Activated CD4-positive, alpha-beta T cell treated with anti-CD3 and anti-CD28 coated beads, Interleukin-2, amount 10 ng/mL, durations not matched to agents 24 days and 14 days (primary cell): ENCODE measurements around the gene SIDT1. TPM values are rescaled to one million over a fixed set of nuclear protein-coding genes. Genes with fewer than 3 reads are reported as not detected.

Experiments
- DNase-seq: peaks from one replicate; pipeline ENCODE4 v3.0.0; 2022
- H3K27ac Mint-ChIP-seq: one replicate; pipeline ENCODE4 v1.8.0; 2022; ENCODE audit warnings: mild to moderate bottlenecking, mixed read lengths
- H3K27me3 Mint-ChIP-seq: one replicate; pipeline ENCODE4 v1.8.0; 2022; ENCODE audit warnings: mixed read lengths
- H3K36me3 Mint-ChIP-seq: one replicate; pipeline ENCODE4 v1.8.0; 2022; ENCODE audit warnings: low read depth, mild to moderate bottlenecking, mixed read lengths
- H3K4me1 Mint-ChIP-seq: one replicate; pipeline ENCODE4 v1.8.0; 2021; ENCODE audit warnings: mixed read lengths
- H3K4me3 Mint-ChIP-seq: one replicate; pipeline ENCODE4 v1.8.0; 2022; ENCODE audit warnings: mild to moderate bottlenecking, moderate library complexity, mixed read lengths
- H3K9me3 Mint-ChIP-seq: one replicate; pipeline ENCODE4 v1.8.0; 2021; ENCODE audit warnings: mixed read lengths
- intact Hi-C: fragments of 100-400 bp; cut with micrococcal nuclease; formaldehyde crosslinking; loops from one replicate; pipeline ENCODE4 v1.15.1; 2023
- total RNA-seq: library from RNA; stranded (reverse); gene quantifications from 2 replicates; pipeline ENCODE4 v1.2.3, GENCODE V29; 2022

Gene SIDT1
- total RNA-seq, 1 donor from 2014 or later = 8.5 TPM

GRCh38 chr3:113556316-113556945 is 24.1 kb downstream of the SIDT1 start:
- DNase-seq = no peak
- Mint-ChIP-seq H3K27ac (no peak overlapping the region), H3K36me3 (peaks cover 5% of the 10 kb centered on the region), H3K9me3 (no peaks in the 10 kb centered on the region), H3K4me1 (peaks cover 2% of the 10 kb centered on the region), H3K27me3 (no peaks in the 10 kb centered on the region), H3K4me3 (no peak overlapping the region)
- intact Hi-C loops = no loop called here

- intact Hi-C loops = no loop called here
- H3K4me1 Mint-ChIP-seq = peaks cover 2% of the 10 kb centered on the region
- H3K27ac Mint-ChIP-seq = no peak overlapping the region
- no peaks in the 10 kb centered on the region for H3K9me3 Mint-ChIP-seq
- peaks cover 5% of the 10 kb centered on the region for H3K36me3 Mint-ChIP-seq
- DNase-seq = no peak
- no peaks in the 10 kb centered on the region for H3K27me3 Mint-ChIP-seq
- no peak overlapping the region for H3K4me3 Mint-ChIP-seq
Observed at GRCh38 chr3:113556946-113557335, 24.6 kb downstream of the SIDT1 start.

DNA sequence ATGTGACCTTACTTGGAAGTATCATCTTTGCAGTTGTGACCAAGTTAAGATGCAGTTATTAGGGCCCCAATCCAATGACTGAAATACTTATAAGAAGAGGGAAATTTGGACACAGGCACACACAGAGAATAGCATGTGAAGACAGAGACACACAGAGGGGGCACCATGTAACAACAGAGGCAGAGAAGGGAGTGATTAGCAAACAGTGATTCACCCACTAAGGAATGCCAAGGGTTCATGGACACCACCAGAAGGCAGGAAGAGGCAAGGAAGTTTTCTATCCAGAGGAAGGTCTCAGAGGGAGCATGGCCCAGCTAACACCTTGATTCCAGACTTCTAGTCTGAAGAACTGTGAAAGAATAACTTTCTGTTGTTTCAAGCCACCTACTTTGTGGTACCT is 25.0 kb downstream of the SIDT1 start:
- H3K27me3 Mint-ChIP-seq = no peaks in the 10 kb centered on the region
- peaks cover 5% of the 10 kb centered on the region for H3K36me3 Mint-ChIP-seq
- peaks cover 2% of the 10 kb centered on the region for H3K4me1 Mint-ChIP-seq
- intact Hi-C loops = no loop called here
- no peak for DNase-seq
- H3K4me3 Mint-ChIP-seq = no peak overlapping the region
- H3K27ac Mint-ChIP-seq = no peak overlapping the region
- no peaks in the 10 kb centered on the region for H3K9me3 Mint-ChIP-seq

DNA sequence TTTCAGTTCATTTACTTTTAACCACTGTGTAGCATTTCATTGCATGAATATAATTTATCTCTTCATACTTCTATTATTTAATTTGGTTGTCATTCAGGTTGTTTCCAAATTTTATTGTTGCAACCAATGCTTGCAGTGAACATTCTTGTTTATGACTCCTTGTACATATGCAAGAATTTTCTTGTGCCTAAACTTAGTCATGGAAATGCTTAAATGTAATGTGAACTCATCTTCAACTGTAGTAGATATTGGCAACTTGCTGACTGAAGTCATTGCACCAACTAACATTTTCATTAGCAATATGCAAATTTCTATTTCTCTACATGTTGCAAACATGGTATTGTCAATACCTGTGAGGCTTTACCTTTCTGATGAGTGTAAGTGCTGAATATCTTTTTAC is 26.7 kb downstream of the SIDT1 start:
- no peaks in the 10 kb centered on the region for H3K27me3 Mint-ChIP-seq
- DNase-seq = no peak
- intact Hi-C loops = no loop called here
- H3K36me3 Mint-ChIP-seq = peaks cover 2% of the 10 kb centered on the region
- no peak overlapping the region for H3K27ac Mint-ChIP-seq
- H3K4me3 Mint-ChIP-seq = no peak overlapping the region
- H3K4me1 Mint-ChIP-seq = peaks cover 2% of the 10 kb centered on the region
- no peaks in the 10 kb centered on the region for H3K9me3 Mint-ChIP-seq

- no peak overlapping the region for H3K27ac Mint-ChIP-seq
- intact Hi-C loops = no loop called here
Observed at GRCh38 chr3:113560271-113560670, 27.9 kb downstream of the SIDT1 start.

GRCh38 chr3:113560831-113561623 is 28.7 kb downstream of the SIDT1 start:
- no peaks in the 10 kb centered on the region for H3K27me3 Mint-ChIP-seq
- H3K36me3 Mint-ChIP-seq = peaks cover 2% of the 10 kb centered on the region
- H3K4me3 Mint-ChIP-seq = no peak overlapping the region
- H3K27ac Mint-ChIP-seq = no peak overlapping the region
- intact Hi-C loops = no loop called here
- no peaks in the 10 kb centered on the region for H3K9me3 Mint-ChIP-seq
- no peak for DNase-seq
- H3K4me1 Mint-ChIP-seq = peaks cover 2% of the 10 kb centered on the region

More at GRCh38 chr3:113560271-113560670, 27.9 kb downstream of the SIDT1 start:
- Mint-ChIP-seq H3K4me3 (no peak overlapping the region), H3K36me3 (peaks cover 2% of the 10 kb centered on the region), H3K4me1 (peaks cover 2% of the 10 kb centered on the region), H3K9me3 (no peaks in the 10 kb centered on the region), H3K27me3 (no peaks in the 10 kb centered on the region)
- no peak for DNase-seq

DNA sequence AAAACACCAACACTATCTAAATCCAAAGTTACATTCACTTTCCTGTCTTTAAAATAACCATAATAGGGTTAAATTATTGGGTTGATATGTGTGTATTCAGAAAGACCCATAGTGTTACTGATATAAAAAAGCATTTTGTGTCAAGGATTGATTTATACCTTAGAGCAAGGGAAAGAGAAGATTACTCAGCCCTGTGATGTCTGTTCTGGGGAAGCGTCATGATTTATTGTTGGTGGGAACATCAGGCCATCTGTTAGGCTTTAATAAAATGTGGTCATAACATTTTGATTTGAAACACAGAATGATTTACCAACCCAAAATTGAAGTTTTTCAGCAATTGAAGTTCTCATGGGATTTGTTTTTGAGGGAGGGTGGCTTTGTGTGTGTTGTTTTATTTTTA is 33.2 kb downstream of the SIDT1 start:
- Mint-ChIP-seq H3K36me3 (no peaks in the 10 kb centered on the region), H3K4me3 (no peak overlapping the region), H3K4me1 (peaks cover 2% of the 10 kb centered on the region), H3K27me3 (no peaks in the 10 kb centered on the region), H3K9me3 (no peaks in the 10 kb centered on the region), H3K27ac (no peak overlapping the region)
- intact Hi-C loops = no loop called here
- no peak for DNase-seq

DNA sequence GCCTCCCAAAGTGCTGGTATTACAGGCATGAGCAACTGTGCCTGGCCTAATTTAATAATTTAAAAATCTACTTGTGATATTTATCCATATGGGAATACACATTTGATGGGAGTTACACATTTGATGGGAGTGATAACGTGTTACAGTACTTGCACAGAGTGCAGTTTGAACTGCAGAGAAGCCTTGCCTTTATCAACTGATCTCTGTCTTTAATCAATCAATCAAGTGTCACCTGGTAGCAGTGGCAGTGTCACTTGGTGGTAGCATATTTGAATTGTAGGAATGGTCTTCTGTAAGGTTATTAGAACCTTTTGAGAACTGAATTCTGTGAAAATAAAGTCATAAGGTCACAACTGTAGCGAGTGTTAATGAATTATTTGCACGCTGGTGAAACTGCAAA is 37.8 kb downstream of the SIDT1 start:
- H3K36me3 Mint-ChIP-seq = peaks cover 4% of the 10 kb centered on the region
- no peak for DNase-seq
- intact Hi-C loops = no loop called here
- H3K27ac Mint-ChIP-seq = no peak overlapping the region
- H3K4me3 Mint-ChIP-seq = no peak overlapping the region
- no peaks in the 10 kb centered on the region for H3K27me3 Mint-ChIP-seq
- H3K9me3 Mint-ChIP-seq = no peaks in the 10 kb centered on the region
- H3K4me1 Mint-ChIP-seq = no peaks in the 10 kb centered on the region

GRCh38 chr3:113571360-113571759 is 39.0 kb downstream of the SIDT1 start:
- peaks cover 4% of the 10 kb centered on the region for H3K36me3 Mint-ChIP-seq
- no peak overlapping the region for H3K4me3 Mint-ChIP-seq
- no peak overlapping the region for H3K27ac Mint-ChIP-seq
- intact Hi-C loops = no loop called here
- no peaks in the 10 kb centered on the region for H3K4me1 Mint-ChIP-seq
- H3K27me3 Mint-ChIP-seq = no peaks in the 10 kb centered on the region
- no peak for DNase-seq
- no peaks in the 10 kb centered on the region for H3K9me3 Mint-ChIP-seq

DNA sequence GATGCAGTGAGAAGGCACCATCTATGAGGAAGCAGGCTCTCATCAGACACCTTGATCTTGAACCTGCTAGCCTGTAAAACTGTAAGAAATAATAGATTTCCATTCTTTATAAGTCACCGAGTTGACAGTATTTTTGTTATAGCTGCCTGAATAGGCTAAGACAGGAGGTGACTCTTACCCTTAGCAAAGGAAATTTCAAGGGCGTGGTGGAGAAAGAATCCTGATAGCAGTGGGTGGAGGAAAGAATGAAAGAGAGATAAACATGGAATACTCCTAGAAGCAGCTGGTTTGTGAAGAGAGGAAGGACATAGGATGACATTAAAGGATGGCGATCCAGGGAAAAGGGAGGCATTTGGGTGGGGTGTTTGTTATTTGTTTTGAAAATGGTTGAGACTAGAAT is 41.4 kb downstream of the SIDT1 start:
- intact Hi-C loops = no loop called here
- H3K4me1 Mint-ChIP-seq = peaks cover 5% of the 10 kb centered on the region
- no peaks in the 10 kb centered on the region for H3K9me3 Mint-ChIP-seq
- H3K4me3 Mint-ChIP-seq = no peak overlapping the region
- H3K27me3 Mint-ChIP-seq = no peaks in the 10 kb centered on the region
- H3K27ac Mint-ChIP-seq = no peak overlapping the region
- no peak for DNase-seq
- H3K36me3 Mint-ChIP-seq = peaks cover 4% of the 10 kb centered on the region

- intact Hi-C loops = no loop called here
- no peaks in the 10 kb centered on the region for H3K9me3 Mint-ChIP-seq
Observed at GRCh38 chr3:113574213-113574612, 41.9 kb downstream of the SIDT1 start.

DNA sequence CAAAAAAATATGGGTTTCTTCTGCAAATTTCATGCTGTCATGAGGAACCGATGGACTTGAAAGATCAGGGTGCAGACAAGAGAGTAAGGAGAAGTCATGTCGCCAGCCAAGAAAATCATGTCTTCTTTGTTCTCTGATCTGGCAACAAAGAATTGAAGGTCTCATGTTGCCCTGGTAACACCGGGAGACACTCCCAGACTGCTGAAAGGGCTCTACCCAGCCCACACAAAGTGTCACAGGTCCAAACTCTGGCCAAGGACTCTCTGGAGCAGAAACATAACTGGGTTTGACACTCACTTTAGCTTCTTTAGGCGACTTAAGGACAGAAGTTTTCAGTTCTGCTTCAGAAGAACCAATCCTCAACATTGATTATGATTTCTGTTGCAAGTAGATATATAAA is 42.9 kb downstream of the SIDT1 start:
- DNase-seq = no peak
- no peak overlapping the region for H3K27ac Mint-ChIP-seq
- no peaks in the 10 kb centered on the region for H3K9me3 Mint-ChIP-seq
- no peaks in the 10 kb centered on the region for H3K27me3 Mint-ChIP-seq
- H3K4me1 Mint-ChIP-seq = peaks cover 5% of the 10 kb centered on the region
- peaks cover 4% of the 10 kb centered on the region for H3K36me3 Mint-ChIP-seq
- intact Hi-C loops = loop anchor here (5.0 kb wide), 1 partner anchor 438 kb away; no protein-coding TSS in a partner anchor
- H3K4me3 Mint-ChIP-seq = no peak overlapping the region

More at GRCh38 chr3:113574213-113574612, 41.9 kb downstream of the SIDT1 start:
- Mint-ChIP-seq H3K4me1 (peaks cover 5% of the 10 kb centered on the region), H3K4me3 (no peak overlapping the region), H3K36me3 (peaks cover 4% of the 10 kb centered on the region), H3K27me3 (no peaks in the 10 kb centered on the region), H3K27ac (no peak overlapping the region)
- DNase-seq = no peak

DNA sequence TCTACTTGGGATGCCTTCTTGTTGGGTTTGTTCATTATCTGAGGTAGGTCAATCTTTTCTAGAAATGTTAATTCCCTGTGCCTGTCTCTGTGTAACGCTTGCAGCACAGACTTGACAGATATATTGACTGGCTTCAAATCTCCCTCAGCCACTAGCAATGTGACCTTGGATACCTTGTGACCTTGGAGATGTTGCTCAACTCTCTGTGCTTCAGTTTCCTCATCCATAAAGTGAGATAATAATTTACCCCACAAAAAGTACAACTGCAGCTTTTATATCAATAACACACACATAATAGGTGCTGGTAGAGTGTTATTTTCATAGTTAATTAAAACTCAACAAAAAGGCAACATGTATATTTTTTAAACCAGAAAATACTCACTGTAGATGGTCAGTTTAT is 52.9 kb downstream of the SIDT1 start:
- no peaks in the 10 kb centered on the region for H3K4me1 Mint-ChIP-seq
- intact Hi-C loops = no loop called here
- H3K27me3 Mint-ChIP-seq = no peaks in the 10 kb centered on the region
- no peak overlapping the region for H3K4me3 Mint-ChIP-seq
- no peaks in the 10 kb centered on the region for H3K9me3 Mint-ChIP-seq
- H3K27ac Mint-ChIP-seq = no peak overlapping the region
- H3K36me3 Mint-ChIP-seq = peaks cover 19% of the 10 kb centered on the region
- DNase-seq = no peak

- no peak for DNase-seq
- peaks cover under 1% of the 10 kb centered on the region for H3K4me1 Mint-ChIP-seq
- no peaks in the 10 kb centered on the region for H3K9me3 Mint-ChIP-seq
- no peak overlapping the region for H3K27ac Mint-ChIP-seq
- intact Hi-C loops = no loop called here
- H3K4me3 Mint-ChIP-seq = no peak overlapping the region
- H3K36me3 Mint-ChIP-seq = peaks cover 19% of the 10 kb centered on the region
- no peaks in the 10 kb centered on the region for H3K27me3 Mint-ChIP-seq
Observed at GRCh38 chr3:113585720-113586119, 53.4 kb downstream of the SIDT1 start.
